GM12874 (cell line): ENCODE measurements around the gene CEACAM19.

Experiments
- TF ChIP-seq, protein P1 (sequence below): IDR thresholded peaks from 2 replicates; pipeline ENCODE4 v1.5.1; 2011; ENCODE audit warnings: low read depth, mild to moderate bottlenecking, control low read depth, low read length, moderate library complexity; ENCODE audit not compliant: insufficient read depth

The CEACAM19 gene

DNA sequence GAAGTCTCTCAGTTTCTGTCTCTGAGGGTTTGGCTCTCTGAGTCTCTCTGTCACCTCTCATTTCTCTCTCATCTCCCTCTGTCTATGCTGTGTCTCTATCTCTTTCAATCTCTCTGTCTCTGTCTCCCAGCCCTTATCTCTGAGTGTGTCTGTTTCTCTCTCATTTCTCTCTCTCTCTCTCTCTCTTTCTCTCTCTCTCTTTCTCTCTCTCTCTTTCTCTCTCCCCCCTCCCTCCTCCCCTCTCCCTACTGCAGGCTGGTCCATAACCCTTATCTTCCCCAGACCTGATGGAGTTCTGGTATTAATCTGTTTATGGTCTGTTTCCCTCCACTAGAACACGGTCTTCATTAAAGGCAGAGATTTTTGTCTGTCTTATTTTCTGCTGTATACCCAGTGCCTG, 28.9 kb upstream of the CEACAM19 start:
- TF ChIP-seq, protein P1, sequence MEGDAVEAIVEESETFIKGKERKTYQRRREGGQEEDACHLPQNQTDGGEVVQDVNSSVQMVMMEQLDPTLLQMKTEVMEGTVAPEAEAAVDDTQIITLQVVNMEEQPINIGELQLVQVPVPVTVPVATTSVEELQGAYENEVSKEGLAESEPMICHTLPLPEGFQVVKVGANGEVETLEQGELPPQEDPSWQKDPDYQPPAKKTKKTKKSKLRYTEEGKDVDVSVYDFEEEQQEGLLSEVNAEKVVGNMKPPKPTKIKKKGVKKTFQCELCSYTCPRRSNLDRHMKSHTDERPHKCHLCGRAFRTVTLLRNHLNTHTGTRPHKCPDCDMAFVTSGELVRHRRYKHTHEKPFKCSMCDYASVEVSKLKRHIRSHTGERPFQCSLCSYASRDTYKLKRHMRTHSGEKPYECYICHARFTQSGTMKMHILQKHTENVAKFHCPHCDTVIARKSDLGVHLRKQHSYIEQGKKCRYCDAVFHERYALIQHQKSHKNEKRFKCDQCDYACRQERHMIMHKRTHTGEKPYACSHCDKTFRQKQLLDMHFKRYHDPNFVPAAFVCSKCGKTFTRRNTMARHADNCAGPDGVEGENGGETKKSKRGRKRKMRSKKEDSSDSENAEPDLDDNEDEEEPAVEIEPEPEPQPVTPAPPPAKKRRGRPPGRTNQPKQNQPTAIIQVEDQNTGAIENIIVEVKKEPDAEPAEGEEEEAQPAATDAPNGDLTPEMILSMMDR = no peak

DNA sequence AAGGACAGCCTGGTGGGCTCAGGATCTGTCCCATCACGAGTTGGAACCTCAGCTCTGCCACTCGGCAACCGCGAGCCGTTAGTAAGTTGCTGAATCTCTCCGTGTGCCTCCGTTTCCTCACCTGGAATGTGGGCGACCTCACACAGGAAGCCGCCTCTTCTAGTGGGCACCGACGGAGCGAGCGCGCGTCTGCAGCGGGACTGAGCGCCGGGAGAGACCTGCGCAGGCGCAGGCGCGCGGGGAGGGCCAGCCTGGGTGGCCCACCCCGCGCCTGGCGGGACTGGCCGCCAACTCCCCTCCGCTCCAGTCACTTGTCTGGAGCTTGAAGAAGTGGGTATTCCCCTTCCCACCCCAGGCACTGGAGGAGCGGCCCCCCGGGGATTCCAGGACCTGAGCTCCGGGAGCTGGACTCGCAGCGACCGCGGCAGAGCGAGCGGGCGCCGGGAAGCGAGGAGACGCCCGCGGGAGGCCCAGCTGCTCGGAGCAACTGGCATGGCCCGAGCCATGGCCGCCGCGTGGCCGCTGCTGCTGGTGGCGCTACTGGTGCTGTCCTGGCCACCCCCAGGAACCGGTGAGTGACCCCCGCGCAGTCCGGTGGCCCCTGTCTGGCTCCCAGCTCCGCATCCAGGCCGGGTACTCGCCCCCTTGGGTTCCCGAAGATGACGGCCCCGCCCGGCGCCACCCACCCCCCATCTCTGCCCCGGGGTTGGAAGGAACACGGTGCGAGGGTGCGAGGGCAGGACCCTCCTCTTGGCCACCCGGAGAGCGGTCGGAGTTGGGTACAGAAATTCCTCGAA, 27.5 kb upstream of the CEACAM19 start, which contains the start of gene PVR:
PVR (plus strand) TSS at position 306 of the 797 bp plus-strand sequence; CDS start at position 493, 187 bp downstream.
- TF ChIP-seq, protein P1 = no peak

DNA sequence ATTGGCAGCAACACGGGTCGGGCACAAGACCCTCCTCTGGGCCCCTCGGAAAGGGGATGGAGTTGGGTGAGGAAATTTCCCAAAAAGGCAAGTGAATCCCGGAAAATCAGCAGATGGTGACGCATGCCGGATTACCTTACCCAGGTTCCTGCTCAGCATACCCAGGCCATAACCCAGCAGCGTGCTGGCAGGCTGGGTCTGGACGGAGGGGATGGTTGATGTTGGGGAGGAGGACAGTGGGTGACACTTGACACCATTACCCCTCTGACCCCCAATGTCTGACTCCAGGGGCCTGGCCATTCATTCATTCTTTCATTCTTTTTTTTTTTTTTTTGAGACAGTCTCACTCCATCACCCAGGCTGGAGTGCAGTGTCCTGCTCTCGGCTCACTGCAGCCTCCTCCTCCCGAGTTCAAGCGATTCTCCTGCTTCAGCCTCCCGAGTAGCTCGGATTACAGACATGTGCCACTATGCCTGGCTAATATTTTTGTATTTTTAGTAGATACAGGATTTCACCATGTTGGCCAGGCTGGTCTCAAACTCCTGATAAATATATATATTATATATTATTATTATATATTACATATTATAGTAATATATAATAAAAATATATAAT, 26.8 kb upstream of the CEACAM19 start:
- TF ChIP-seq, protein P1 = no peak

DNA sequence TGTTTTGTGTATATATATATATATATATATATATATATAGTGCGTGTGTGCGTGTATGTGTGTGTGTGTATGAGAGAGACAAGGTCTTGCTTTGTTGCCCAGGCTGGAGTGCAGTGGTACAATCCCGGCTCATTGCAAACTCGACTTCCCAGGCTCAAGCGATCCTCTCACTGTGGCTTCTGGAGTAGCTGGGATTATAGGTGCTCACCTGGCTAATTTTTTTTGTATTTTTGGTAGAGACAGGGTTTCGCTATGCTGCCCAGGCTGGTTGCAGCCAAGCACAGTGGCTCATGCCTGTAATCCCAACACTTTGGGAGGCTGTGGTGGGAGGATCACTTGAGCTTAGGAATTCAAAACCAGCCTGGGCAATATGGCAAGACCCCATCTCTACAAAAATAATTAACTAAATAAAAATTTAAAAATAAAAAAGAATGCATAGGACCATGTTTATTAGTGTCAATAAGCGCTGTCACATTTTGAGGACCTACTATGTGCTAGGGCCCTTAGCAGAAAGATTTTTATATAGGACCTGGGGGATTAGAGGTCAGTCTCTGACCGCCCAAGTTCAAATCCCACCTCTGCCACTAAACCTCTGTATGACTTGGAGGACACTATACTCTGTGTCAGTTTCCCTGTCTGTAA, 25.8 kb upstream of the CEACAM19 start:
- TF ChIP-seq, protein P1 = no peak

DNA sequence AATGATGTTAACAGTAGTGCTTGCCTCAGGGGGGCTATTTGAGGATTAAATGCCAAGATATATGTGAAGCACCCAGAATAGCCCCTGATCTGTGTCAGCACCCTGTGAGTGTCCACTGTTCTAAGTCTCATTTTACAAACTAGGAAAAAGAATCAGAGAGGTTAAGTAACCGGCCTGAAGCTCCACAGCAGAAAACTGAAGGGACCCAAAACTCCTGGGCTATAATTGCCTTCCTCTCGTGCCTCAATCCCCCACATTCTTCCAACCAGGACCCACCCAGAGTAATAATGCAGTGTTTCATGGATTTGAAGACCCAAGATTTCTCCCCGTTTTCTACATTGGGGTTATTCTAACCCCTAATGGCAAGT, 25.2 kb upstream of the CEACAM19 start:
- TF ChIP-seq, protein P1 = no peak

DNA sequence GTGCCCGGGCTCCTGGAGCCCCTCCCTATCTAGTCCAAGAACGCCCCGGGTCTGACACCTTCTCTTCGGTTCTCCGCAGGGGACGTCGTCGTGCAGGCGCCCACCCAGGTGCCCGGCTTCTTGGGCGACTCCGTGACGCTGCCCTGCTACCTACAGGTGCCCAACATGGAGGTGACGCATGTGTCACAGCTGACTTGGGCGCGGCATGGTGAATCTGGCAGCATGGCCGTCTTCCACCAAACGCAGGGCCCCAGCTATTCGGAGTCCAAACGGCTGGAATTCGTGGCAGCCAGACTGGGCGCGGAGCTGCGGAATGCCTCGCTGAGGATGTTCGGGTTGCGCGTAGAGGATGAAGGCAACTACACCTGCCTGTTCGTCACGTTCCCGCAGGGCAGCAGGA, 24.1 kb upstream of the CEACAM19 start:
- TF ChIP-seq, protein P1 = no peak

DNA sequence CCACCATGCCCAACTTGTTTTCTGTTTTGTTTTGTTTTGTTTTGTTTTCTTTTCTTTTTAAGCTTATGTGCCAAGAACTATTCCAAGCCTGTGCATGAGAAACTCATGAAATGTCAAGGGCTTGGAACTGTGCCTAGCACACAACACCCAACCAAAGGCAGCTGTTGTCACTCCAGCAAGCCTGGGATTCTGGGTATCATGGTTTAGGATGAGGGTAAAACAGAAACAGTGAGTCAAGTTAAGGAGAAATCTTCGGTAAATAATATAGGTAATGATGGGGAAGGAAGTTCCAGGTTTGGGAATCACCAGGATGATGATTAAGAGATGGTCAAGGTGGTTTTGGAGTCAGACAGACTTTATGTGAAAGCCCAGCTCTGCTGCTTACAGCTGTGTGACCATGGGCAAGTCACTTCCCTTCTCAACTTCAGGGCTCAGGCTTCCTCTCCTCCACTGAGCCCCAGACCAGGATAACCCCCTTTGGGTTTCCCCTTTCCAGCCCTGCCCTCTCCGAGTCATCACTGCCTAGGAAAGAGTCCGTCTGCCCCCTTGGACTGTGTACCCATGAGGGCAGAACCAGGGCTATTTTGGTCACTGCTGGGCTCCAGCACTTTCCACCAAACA, 22.5 kb upstream of the CEACAM19 start:
- TF ChIP-seq, protein P1 = no peak
